Muscle of leg (tissue), 11 donors: Measurements from ENCODE around the gene TACC2. TPM values are rescaled to one million over a fixed set of nuclear protein-coding genes. Genes with fewer than 3 reads are reported as not detected.

Experiments
- DNase-seq: peaks from one replicate; pipeline ENCODE4 v3.0.0; 2013
- H3K27ac ChIP-seq: one replicate; pipeline ENCODE4 v1.5.1; 2013; ENCODE audit warnings: mild to moderate bottlenecking, low read length, control low read depth
- H3K27me3 ChIP-seq: one replicate; pipeline ENCODE4 v1.6.1; 2013; ENCODE audit warnings: low read length; ENCODE audit not compliant: control insufficient read depth, insufficient read depth
- H3K36me3 ChIP-seq: one replicate; pipeline ENCODE4 v1.6.1; 2013; ENCODE audit warnings: low read length; ENCODE audit not compliant: control insufficient read depth, insufficient read depth
- H3K4me1 ChIP-seq: one replicate; pipeline ENCODE4 v1.6.1; 2013; ENCODE audit warnings: low read length; ENCODE audit not compliant: control insufficient read depth, insufficient read depth
- H3K4me3 ChIP-seq: one replicate; pipeline ENCODE4 v1.5.1; 2013; ENCODE audit warnings: low read length, control low read depth
- H3K9me3 ChIP-seq: replicated peaks from 2 replicates; pipeline ENCODE4 v1.6.1; 2013; ENCODE audit warnings: low read depth, low read length; ENCODE audit not compliant: control insufficient read depth
- WGBS: methylation state at CpG from one replicate; pipeline ENCODE4 v1.1.5; 2013; ENCODE audit warnings: missing lambda C conversion rate; ENCODE audit not compliant: insufficient coverage; 5-methylcytosine and 5-hydroxymethylcytosine counted together
- polyA plus RNA-seq, 8 donors: library from polyadenylated mRNA; unstranded; fragments of 120-200 nt; gene quantifications; one replicate each; pipeline versions ENCODE4 v1.2.1 to v1.2.3, GENCODE V29; 2013; ENCODE audit warnings: inconsistent platforms in 1 of 8, low replicate concordance in 1 of 8; ENCODE audit not compliant: insufficient read length in 8 of 8, insufficient read depth in 1 of 8
- total RNA-seq: library from RNA; stranded (reverse); fragments of 120-200 nt; gene quantifications from one replicate; pipeline ENCODE4 v1.2.4, GENCODE V29; 2013

Gene TACC2
- total and polyA plus RNA-seq, 9 donors: 53.6 to 132 (median 104) TPM

DNA sequence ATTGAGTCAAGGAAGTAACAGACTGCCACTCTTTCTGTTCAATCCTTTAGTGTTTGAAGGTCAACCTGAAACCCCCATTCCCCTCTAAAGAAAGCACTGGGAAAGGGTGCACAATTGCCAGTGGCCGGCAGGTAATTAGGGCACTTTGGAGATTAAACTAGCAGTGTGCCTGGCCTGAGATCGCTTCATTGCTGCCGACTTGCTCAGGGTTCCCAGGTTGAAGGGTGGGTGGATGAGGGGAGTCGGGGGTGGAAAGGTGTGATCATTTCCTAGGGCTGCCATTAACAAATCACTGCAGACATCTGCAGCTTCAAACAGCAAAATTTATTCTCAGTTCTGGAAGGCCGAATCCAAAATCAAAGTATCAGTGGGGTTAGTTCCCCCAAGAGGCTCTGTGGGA lies 265.9 kb downstream of the TACC2 start:
- no peak for DNase-seq
- WGBS: 55% methylated on average over 1 of the region's 5 CpGs
- no peak overlapping the region for H3K27ac ChIP-seq
- H3K4me1 ChIP-seq: peaks cover 10% of the 10 kb centered on the region
- H3K4me3 ChIP-seq: no peak overlapping the region
- no peaks in the 10 kb centered on the region for H3K9me3 ChIP-seq
- H3K27me3 ChIP-seq: no peaks in the 10 kb centered on the region
- H3K36me3 ChIP-seq: peaks cover 50% of the 10 kb centered on the region

DNA sequence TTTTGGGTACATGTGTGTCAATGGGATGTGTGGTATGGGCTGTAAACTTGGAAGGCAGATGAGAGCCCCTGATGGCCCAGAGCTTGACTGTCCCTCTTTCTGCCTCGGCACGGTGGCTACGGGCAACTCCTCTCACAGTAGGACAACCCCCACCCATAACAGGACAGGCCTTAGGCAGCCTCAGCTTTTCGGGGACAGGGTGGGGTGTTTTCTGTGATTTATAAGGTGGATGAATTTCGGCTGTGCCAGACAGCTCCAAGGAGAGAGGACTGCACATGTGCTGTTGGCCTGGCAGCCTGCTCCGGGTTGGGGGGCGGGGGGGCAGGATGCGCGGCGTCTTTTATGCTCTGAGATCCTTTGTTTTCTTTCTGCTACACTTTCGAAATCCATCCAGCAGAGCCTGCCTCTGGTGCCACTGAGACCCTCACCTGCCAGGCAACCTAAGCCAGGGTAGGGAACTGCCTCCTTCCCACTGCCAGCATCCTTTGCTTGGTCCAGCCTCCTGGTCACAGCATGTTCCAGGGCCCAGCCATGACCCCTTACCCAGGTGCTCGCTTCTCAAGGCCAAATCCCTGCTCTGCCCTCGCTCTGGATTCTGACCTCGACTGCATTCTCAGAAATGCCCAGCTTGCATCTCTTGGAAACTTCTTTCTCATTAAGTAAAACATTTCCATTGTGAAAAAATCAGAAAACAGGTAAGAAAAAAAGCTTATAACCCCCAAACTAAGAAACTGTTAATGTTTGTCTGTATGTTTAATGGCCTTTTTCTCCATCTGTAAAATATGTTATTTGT lies 266.7 kb downstream of the TACC2 start:
- H3K4me3 ChIP-seq: no peak overlapping the region
- WGBS: 86% methylated on average over 9 of the region's 14 CpGs
- peaks cover 6% of the 10 kb centered on the region for H3K4me1 ChIP-seq
- no peak for DNase-seq
- H3K27ac ChIP-seq: no peak overlapping the region
- peaks cover 47% of the 10 kb centered on the region for H3K36me3 ChIP-seq
- no peaks in the 10 kb centered on the region for H3K9me3 ChIP-seq
- no peaks in the 10 kb centered on the region for H3K27me3 ChIP-seq

DNA sequence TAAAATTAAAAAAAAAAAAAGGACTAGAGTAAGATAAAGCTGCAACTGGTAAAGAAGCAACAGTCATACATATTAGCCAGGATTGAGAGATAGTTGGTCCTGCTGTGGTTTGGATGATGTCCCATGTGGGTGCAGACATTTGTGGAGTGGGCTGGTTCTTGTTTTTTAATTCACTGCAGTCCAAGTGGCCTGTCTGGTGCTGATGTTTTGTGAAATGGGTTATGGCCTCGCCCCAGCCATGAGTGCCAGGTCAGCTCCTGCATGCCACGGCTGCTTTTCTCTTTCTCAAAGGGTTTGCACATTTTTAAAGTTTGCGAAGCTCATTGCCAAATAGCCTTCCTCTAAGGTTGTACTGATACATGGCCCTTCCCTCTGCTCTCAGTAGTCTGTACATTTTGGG lies 268.1 kb downstream of the TACC2 start:
- no peak for DNase-seq
- Histone ChIP-seq H3K27me3 (no peaks in the 10 kb centered on the region), H3K4me3 (no peak overlapping the region), H3K36me3 (peaks cover 37% of the 10 kb centered on the region), H3K9me3 (peaks cover 7% of the 10 kb centered on the region), H3K27ac (no peak overlapping the region), H3K4me1 (peaks cover 6% of the 10 kb centered on the region)
- WGBS: 100% methylated on average over 1 of the region's 3 CpGs

DNA sequence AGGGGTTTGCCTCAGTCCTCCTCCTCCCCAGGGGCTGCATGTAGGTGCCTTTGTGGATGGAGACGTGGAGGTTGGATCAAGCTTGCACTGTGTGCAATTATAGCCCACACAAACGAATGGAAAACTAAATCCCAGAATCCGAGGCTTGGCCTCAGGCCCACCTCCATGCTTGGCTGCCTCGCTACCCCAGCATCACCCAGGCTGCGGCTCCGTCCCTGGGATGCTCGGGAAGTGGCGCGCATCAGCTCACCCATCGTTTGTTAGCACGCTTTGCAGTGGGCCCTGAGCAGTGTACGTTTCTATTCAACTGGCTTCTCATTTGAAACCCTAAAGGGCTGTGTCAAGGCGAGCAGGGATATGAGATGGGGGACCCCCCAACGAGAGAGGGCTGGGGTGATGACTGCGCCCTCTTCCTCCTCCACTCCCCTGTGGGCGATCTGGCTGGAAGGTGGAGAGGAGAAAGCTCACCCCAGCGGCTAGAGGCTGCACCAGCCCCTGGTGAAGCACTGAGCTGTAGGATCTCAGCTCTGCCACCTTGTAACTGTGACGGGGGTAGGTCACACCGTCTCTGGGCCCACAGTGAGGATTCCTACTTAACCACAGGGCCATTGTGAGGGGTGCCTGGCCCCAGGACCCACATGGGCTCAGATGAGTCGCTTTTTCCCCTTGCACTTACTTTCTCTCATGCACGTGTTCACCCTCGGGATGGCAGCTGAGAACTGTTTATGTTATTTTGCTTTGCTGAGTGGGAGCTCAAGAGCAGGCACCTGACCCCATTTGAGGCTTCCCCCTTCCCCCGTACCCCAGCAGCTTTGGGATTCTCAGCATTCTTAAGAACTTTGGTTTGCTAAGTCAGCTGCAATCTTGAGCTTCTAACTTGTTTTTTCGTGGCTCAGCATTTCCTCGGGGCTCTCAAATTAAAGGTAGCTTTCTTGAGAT lies 269.4 kb downstream of the TACC2 start:
- H3K4me3 ChIP-seq: no peak overlapping the region
- no peak overlapping the region for H3K27ac ChIP-seq
- DNase-seq: peak; percentile 41
- no peaks in the 10 kb centered on the region for H3K27me3 ChIP-seq
- H3K4me1 ChIP-seq: peaks cover 6% of the 10 kb centered on the region
- H3K9me3 ChIP-seq: peaks cover 9% of the 10 kb centered on the region
- peaks cover 30% of the 10 kb centered on the region for H3K36me3 ChIP-seq
- 50% methylated on average over 11 of the region's 25 CpGs for WGBS

DNA sequence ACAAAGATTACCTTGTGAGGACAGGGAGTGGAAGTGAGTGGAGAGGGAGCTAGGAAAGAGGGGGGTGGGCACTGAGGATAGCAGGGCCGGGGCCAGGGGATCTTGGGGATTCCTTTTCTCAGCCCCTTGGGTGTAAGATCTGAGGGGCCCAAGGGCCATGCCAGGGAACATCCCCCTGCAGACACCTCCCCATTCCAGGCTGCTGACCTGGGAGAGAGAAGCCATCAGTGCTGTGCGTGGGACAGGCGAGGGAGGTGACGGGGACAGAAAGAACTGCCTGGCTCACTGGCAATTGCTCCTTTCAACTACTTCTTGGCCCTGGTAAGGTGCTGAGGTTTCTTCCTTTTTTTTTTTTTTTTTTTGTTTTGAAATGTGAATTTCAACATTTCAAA lies 270.1 kb downstream of the TACC2 start:
- H3K4me3 ChIP-seq: no peak overlapping the region
- peaks cover 11% of the 10 kb centered on the region for H3K9me3 ChIP-seq
- no CpG with 5 or more reads among the region's 4 CpGs for WGBS
- H3K4me1 ChIP-seq: peaks cover 10% of the 10 kb centered on the region
- peaks cover 27% of the 10 kb centered on the region for H3K36me3 ChIP-seq
- no peaks in the 10 kb centered on the region for H3K27me3 ChIP-seq
- no peak overlapping the region for H3K27ac ChIP-seq
- no peak for DNase-seq

DNA sequence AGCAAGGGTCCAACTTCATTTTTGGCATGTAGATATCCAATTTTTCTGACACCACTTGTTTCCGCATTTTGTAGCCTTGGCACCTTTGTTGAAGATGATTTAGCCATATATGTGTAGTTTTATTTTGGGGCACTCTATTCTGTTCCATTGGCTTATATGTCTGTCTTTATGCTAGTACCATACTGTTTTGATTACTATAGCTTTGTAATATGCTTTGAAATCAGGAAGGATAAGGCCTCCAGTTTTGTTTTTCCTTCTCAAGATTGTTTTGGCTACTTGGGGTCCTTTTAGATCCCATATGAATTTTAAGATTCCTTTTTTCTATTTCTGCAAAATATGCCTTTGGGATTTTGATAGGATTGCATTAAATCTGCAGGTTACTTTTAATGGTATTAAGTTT lies 272.6 kb downstream of the TACC2 start:
- peaks cover 17% of the 10 kb centered on the region for H3K4me1 ChIP-seq
- H3K27ac ChIP-seq: no peak overlapping the region
- no peaks in the 10 kb centered on the region for H3K27me3 ChIP-seq
- H3K9me3 ChIP-seq: peaks cover 11% of the 10 kb centered on the region
- no CpG with 5 or more reads among the region's 1 CpG for WGBS
- H3K36me3 ChIP-seq: peaks cover 18% of the 10 kb centered on the region
- DNase-seq: no peak
- H3K4me3 ChIP-seq: no peak overlapping the region

DNA sequence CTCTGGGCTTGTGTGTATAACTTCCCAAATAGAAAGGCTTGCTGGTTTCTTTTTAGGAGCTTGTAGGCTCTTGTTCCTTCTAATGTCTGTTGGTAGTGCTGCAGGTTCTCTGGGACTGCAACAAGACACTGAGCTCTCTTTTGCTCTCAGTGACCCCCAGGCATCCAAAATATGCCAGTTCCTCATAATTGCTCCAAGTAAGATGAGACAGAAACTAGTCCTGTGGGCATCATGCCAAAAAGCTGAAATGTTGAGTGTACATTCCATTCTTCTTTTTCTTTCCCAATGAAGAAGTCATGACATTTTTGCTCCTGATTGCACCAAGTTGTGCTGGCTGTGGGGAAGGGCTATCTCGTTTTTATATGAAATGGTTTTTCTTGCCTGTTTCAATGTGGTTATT lies 275.0 kb downstream of the TACC2 start:
- Histone ChIP-seq H3K4me1 (peaks cover 12% of the 10 kb centered on the region), H3K9me3 (peaks cover 11% of the 10 kb centered on the region), H3K4me3 (no peak overlapping the region), H3K36me3 (peaks cover 12% of the 10 kb centered on the region), H3K27me3 (no peaks in the 10 kb centered on the region), H3K27ac (peak overlapping the region; percentile 42)
- DNase-seq: no peak
- WGBS: no CpG with 5 or more reads among the region's 1 CpG

DNA sequence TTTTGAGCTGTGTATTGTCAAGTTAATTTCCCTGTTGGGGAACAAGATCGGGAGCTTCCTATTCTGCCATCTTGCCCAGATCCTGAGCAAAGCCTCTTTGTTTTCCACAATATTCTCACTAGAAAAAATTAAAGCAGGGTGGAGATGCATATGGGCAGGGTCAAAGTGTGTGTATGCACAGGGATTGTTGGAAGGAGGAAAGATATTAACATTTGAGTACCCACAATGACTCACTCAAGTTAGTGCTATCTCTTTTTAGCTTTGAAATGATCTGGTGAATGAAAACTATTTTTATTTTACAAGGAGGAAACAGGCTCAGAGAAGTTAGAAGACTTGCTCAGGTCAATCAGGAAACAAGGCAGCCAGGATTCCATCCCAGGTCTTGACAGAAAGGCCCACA lies 275.5 kb downstream of the TACC2 start:
- no peak for DNase-seq
- Histone ChIP-seq H3K36me3 (peaks cover 15% of the 10 kb centered on the region), H3K27ac (no peak overlapping the region), H3K4me1 (peaks cover 15% of the 10 kb centered on the region), H3K9me3 (peaks cover 11% of the 10 kb centered on the region), H3K4me3 (no peak overlapping the region), H3K27me3 (no peaks in the 10 kb centered on the region)
- WGBS: no CpG with 5 or more reads among the region's 1 CpG

DNA sequence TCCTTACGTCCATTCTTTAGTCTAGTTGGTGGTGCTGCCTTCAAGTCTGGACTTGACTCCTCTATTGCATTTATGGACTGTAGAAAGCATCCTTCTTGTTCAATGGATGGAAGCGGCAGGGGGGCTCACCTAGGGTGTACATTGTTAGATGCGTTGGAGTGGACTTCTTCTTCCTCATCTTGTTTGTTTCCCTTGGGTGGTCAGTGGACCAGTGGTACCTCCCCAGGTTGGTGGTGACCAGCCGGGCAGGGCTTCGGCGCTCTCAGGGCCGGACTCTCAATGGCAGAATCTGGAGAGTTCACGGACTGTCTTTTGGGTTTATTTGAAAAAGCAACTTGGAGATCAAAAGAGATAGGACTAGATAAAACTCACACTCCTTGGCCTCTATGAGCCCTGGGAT lies 276.0 kb downstream of the TACC2 start:
- Histone ChIP-seq H3K36me3 (peaks cover 20% of the 10 kb centered on the region), H3K27ac (no peak overlapping the region), H3K4me3 (no peak overlapping the region), H3K9me3 (peaks cover 11% of the 10 kb centered on the region), H3K27me3 (no peaks in the 10 kb centered on the region), H3K4me1 (peaks cover 18% of the 10 kb centered on the region)
- WGBS: 100% methylated on average over 2 of the region's 8 CpGs
- no peak for DNase-seq

DNA sequence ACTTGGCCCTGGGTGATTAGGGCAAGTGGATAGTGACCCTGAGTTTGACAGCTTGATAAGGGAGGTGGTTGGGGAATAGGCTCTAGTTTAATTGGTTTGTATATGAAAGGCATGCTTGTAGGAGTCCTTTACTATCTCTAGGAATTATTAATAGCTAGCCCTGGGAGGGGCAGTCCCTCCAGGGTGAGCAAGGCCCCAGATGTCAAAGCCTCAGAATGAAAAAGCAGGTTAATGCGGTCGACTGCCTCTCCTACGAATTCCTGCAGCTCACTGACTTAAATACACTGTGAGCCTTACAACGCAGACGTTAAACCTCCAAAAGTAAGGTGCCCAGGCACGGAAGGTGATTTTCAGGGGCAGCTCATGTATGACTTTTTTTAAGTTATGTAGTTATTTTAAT lies 276.9 kb downstream of the TACC2 start:
- Histone ChIP-seq H3K27ac (no peak overlapping the region), H3K36me3 (peaks cover 21% of the 10 kb centered on the region), H3K9me3 (peaks cover 11% of the 10 kb centered on the region), H3K4me1 (peaks cover 18% of the 10 kb centered on the region), H3K27me3 (no peaks in the 10 kb centered on the region), H3K4me3 (no peak overlapping the region)
- WGBS: 100% methylated on average over 1 of the region's 6 CpGs
- DNase-seq: no peak
